ENCODE results near the gene FBXO27. TPM values are rescaled to one million over a fixed set of nuclear protein-coding genes. Genes with fewer than 3 reads are reported as not detected.
"Not testable (repeated sequence)": the region's sequence is repeated elsewhere in the genome, so short reads cannot be mapped to it uniquely, and the experiment has no call there.

The FBXO27 gene
- total RNA-seq, 4 donors from 2014 or later = 3.4 to 11.3 (median 7.8) TPM

- intact Hi-C loops (cut with DNase I; ENCODE audit: low total_unique reads) = no loop called here
- H3K4me1 ChIP-seq = no peaks in the 10 kb centered on the region
- H3K4me3 ChIP-seq = no peak overlapping the region
- H3K36me3 ChIP-seq = no peaks in the 10 kb centered on the region
- no peaks in the 10 kb centered on the region for H3K27me3 ChIP-seq
- TF ChIP-seq CTCF (IDR thresholded peaks at IDR 0.05) (no peak), POLR2A (IDR thresholded peaks at IDR 0.05) (no peak)
- H3K27ac ChIP-seq = no peak overlapping the region
- no peak for DNase-seq
- no peaks in the 10 kb centered on the region for H3K9me3 ChIP-seq
These were observed 29.2 kb downstream of the FBXO27 start for GRCh38 chr19:39003188-39003587.

- TF ChIP-seq POLR2A (IDR thresholded peaks at IDR 0.05) (no peak), CTCF (IDR thresholded peaks at IDR 0.05) (no peak)
- H3K4me3 ChIP-seq = no peak overlapping the region
- H3K4me1 ChIP-seq = no peaks in the 10 kb centered on the region
- H3K36me3 ChIP-seq = no peaks in the 10 kb centered on the region
- intact Hi-C loops (cut with DNase I; ENCODE audit: low total_unique reads) = no loop called here
- H3K9me3 ChIP-seq = no peaks in the 10 kb centered on the region
- no peaks in the 10 kb centered on the region for H3K27me3 ChIP-seq
- no peak for DNase-seq
- H3K27ac ChIP-seq = no peak overlapping the region
These were observed 31.3 kb downstream of the FBXO27 start for GRCh38 chr19:39001041-39001440.

- H3K36me3 ChIP-seq; H3K27ac ChIP-seq; H3K4me1 ChIP-seq; H3K4me3 ChIP-seq; DNase-seq; H3K9me3 ChIP-seq; H3K27me3 ChIP-seq; intact Hi-C loops (cut with DNase I; ENCODE audit: low total_unique reads): not testable (repeated sequence)
These were observed 34.8 kb downstream of the FBXO27 start for GRCh38 chr19:38997576-38997975.

- Histone ChIP-seq H3K27ac (no peak overlapping the region), H3K27me3 (no peaks in the 10 kb centered on the region), H3K9me3 (no peaks in the 10 kb centered on the region), H3K36me3 (no peaks in the 10 kb centered on the region), H3K4me1 (no peaks in the 10 kb centered on the region), H3K4me3 (no peak overlapping the region)
- TF ChIP-seq CTCF (IDR thresholded peaks at IDR 0.05) (no peak), POLR2A (IDR thresholded peaks at IDR 0.05) (no peak)
- DNase-seq = no peak
- intact Hi-C loops (cut with DNase I; ENCODE audit: low total_unique reads) = no loop called here
These were observed 39.1 kb downstream of the FBXO27 start for GRCh38 chr19:38993271-38993670.

- Histone ChIP-seq H3K36me3 (no peaks in the 10 kb centered on the region), H3K4me3 (no peak overlapping the region), H3K9me3 (no peaks in the 10 kb centered on the region), H3K4me1 (no peaks in the 10 kb centered on the region), H3K27me3 (no peaks in the 10 kb centered on the region), H3K27ac (no peak overlapping the region)
- no peak for DNase-seq
- no peak for TF ChIP-seq CTCF (IDR thresholded peaks at IDR 0.05)
- no peak for TF ChIP-seq POLR2A (IDR thresholded peaks at IDR 0.05)
- intact Hi-C loops (cut with DNase I; ENCODE audit: low total_unique reads) = no loop called here
These were observed 41.2 kb downstream of the FBXO27 start for GRCh38 chr19:38990949-38991697.

GRCh38 chr19:38989614-38990013, 42.7 kb downstream of the FBXO27 start:
- H3K27me3 ChIP-seq; DNase-seq; H3K36me3 ChIP-seq; H3K4me3 ChIP-seq; H3K9me3 ChIP-seq; intact Hi-C loops (cut with DNase I; ENCODE audit: low total_unique reads); H3K27ac ChIP-seq; H3K4me1 ChIP-seq: not testable (repeated sequence)
